Muscle of leg (tissue), 11 donors: Measurements from ENCODE around the gene PKM. TPM values are rescaled to one million over a fixed set of nuclear protein-coding genes. Genes with fewer than 3 reads are reported as not detected.

Experiments used
- DNase-seq: peaks from one replicate; pipeline ENCODE4 v3.0.0; 2013
- H3K27ac ChIP-seq: one replicate; pipeline ENCODE4 v1.5.1; 2013; ENCODE audit warnings: mild to moderate bottlenecking, low read length, control low read depth
- H3K27me3 ChIP-seq: one replicate; pipeline ENCODE4 v1.6.1; 2013; ENCODE audit warnings: low read length; ENCODE audit not compliant: control insufficient read depth, insufficient read depth
- H3K36me3 ChIP-seq: one replicate; pipeline ENCODE4 v1.6.1; 2013; ENCODE audit warnings: low read length; ENCODE audit not compliant: control insufficient read depth, insufficient read depth
- H3K4me1 ChIP-seq: one replicate; pipeline ENCODE4 v1.6.1; 2013; ENCODE audit warnings: low read length; ENCODE audit not compliant: control insufficient read depth, insufficient read depth
- H3K4me3 ChIP-seq: one replicate; pipeline ENCODE4 v1.5.1; 2013; ENCODE audit warnings: low read length, control low read depth
- H3K9me3 ChIP-seq: replicated peaks from 2 replicates; pipeline ENCODE4 v1.6.1; 2013; ENCODE audit warnings: low read depth, low read length; ENCODE audit not compliant: control insufficient read depth
- WGBS: methylation state at CpG from one replicate; pipeline ENCODE4 v1.1.5; 2013; ENCODE audit warnings: missing lambda C conversion rate; ENCODE audit not compliant: insufficient coverage; 5-methylcytosine and 5-hydroxymethylcytosine counted together
- polyA plus RNA-seq, 8 donors: library from polyadenylated mRNA; unstranded; fragments of 120-200 nt; gene quantifications; one replicate each; pipeline versions ENCODE4 v1.2.1 to v1.2.3, GENCODE V29; 2013; ENCODE audit warnings: inconsistent platforms in 1 of 8, low replicate concordance in 1 of 8; ENCODE audit not compliant: insufficient read length in 8 of 8, insufficient read depth in 1 of 8
- total RNA-seq: library from RNA; stranded (reverse); fragments of 120-200 nt; gene quantifications from one replicate; pipeline ENCODE4 v1.2.4, GENCODE V29; 2013

Gene PKM
- total and polyA plus RNA-seq, 9 donors: 727 to 984 (median 841) TPM

- H3K9me3 ChIP-seq: no peaks in the 10 kb centered on the region
- peaks cover 23% of the 10 kb centered on the region for H3K27me3 ChIP-seq
- H3K4me1 ChIP-seq: peaks cover 22% of the 10 kb centered on the region
- no peak overlapping the region for H3K4me3 ChIP-seq
- no peak for DNase-seq
- 75% methylated on average over 5 of the region's 5 CpGs for WGBS
- H3K27ac ChIP-seq: no peak overlapping the region
- no peaks in the 10 kb centered on the region for H3K36me3 ChIP-seq
These were observed 50.1 kb downstream of the PKM start for GRCh38 chr15:72180761-72181324.

- Histone ChIP-seq H3K4me1 (peaks cover 22% of the 10 kb centered on the region), H3K4me3 (no peak overlapping the region), H3K27ac (peak overlapping the region; percentile 22), H3K27me3 (peaks cover 23% of the 10 kb centered on the region), H3K36me3 (no peaks in the 10 kb centered on the region), H3K9me3 (no peaks in the 10 kb centered on the region)
- peak; percentile 73 for DNase-seq
- 46% methylated on average over 14 of the region's 16 CpGs for WGBS
These were observed 50.9 kb downstream of the PKM start for GRCh38 chr15:72179950-72180581.

GRCh38 chr15:72178976-72179585 lies 51.9 kb downstream of the PKM start:
- no peak for DNase-seq
- Histone ChIP-seq H3K27me3 (peaks cover 17% of the 10 kb centered on the region), H3K4me3 (no peak overlapping the region), H3K4me1 (peaks cover 16% of the 10 kb centered on the region), H3K9me3 (no peaks in the 10 kb centered on the region), H3K36me3 (no peaks in the 10 kb centered on the region), H3K27ac (no peak overlapping the region)
- 88% methylated on average over 7 of the region's 13 CpGs for WGBS

GRCh38 chr15:72176743-72177142 lies 54.2 kb downstream of the PKM start:
- DNase-seq: no peak
- H3K27ac ChIP-seq: no peak overlapping the region
- peaks cover 11% of the 10 kb centered on the region for H3K4me1 ChIP-seq
- H3K9me3 ChIP-seq: no peaks in the 10 kb centered on the region
- no peak overlapping the region for H3K4me3 ChIP-seq
- peaks cover 2% of the 10 kb centered on the region for H3K27me3 ChIP-seq
- no peaks in the 10 kb centered on the region for H3K36me3 ChIP-seq
- no CpG with 5 or more reads among the region's 3 CpGs for WGBS

GRCh38 chr15:72176159-72176558 lies 54.8 kb downstream of the PKM start:
- peaks cover 11% of the 10 kb centered on the region for H3K4me1 ChIP-seq
- H3K36me3 ChIP-seq: no peaks in the 10 kb centered on the region
- DNase-seq: no peak
- H3K9me3 ChIP-seq: no peaks in the 10 kb centered on the region
- peaks cover 2% of the 10 kb centered on the region for H3K27me3 ChIP-seq
- no peak overlapping the region for H3K4me3 ChIP-seq
- 56% methylated on average over 6 of the region's 6 CpGs for WGBS
- no peak overlapping the region for H3K27ac ChIP-seq

- WGBS: 75% methylated on average over 13 of the region's 15 CpGs
- no peak overlapping the region for H3K27ac ChIP-seq
These were observed 55.6 kb downstream of the PKM start for GRCh38 chr15:72175186-72176044.

GRCh38 chr15:72174551-72175165 lies 56.3 kb downstream of the PKM start:
- no peak overlapping the region for H3K27ac ChIP-seq
- peaks cover 2% of the 10 kb centered on the region for H3K4me1 ChIP-seq
- WGBS: 67% methylated on average over 5 of the region's 5 CpGs
- H3K27me3 ChIP-seq: peaks cover 2% of the 10 kb centered on the region
- no peak for DNase-seq
- H3K4me3 ChIP-seq: no peak overlapping the region
- H3K36me3 ChIP-seq: no peaks in the 10 kb centered on the region
- no peaks in the 10 kb centered on the region for H3K9me3 ChIP-seq

More at GRCh38 chr15:72175186-72176044, 55.6 kb downstream of the PKM start:
- peaks cover 9% of the 10 kb centered on the region for H3K4me1 ChIP-seq
- peaks cover 2% of the 10 kb centered on the region for H3K27me3 ChIP-seq
- H3K36me3 ChIP-seq: no peaks in the 10 kb centered on the region
- no peaks in the 10 kb centered on the region for H3K9me3 ChIP-seq
- H3K4me3 ChIP-seq: no peak overlapping the region
- no peak for DNase-seq

- Histone ChIP-seq H3K9me3 (no peaks in the 10 kb centered on the region), H3K4me3 (no peak overlapping the region), H3K4me1 (peaks cover 2% of the 10 kb centered on the region), H3K36me3 (no peaks in the 10 kb centered on the region), H3K27me3 (peaks cover 2% of the 10 kb centered on the region), H3K27ac (no peak overlapping the region)
- 86% methylated on average over 1 of the region's 12 CpGs for WGBS
- no peak for DNase-seq
These were observed 57.0 kb downstream of the PKM start for GRCh38 chr15:72173864-72174550.

- DNase-seq: no peak
- 100% methylated on average over 1 of the region's 6 CpGs for WGBS
These were observed 57.6 kb downstream of the PKM start for GRCh38 chr15:72173401-72173800.

More at GRCh38 chr15:72173401-72173800, 57.6 kb downstream of the PKM start:
- H3K27ac ChIP-seq: no peak overlapping the region
- H3K4me3 ChIP-seq: no peak overlapping the region
- H3K27me3 ChIP-seq: peaks cover 2% of the 10 kb centered on the region
- H3K4me1 ChIP-seq: peaks cover 8% of the 10 kb centered on the region
- no peaks in the 10 kb centered on the region for H3K36me3 ChIP-seq
- H3K9me3 ChIP-seq: no peaks in the 10 kb centered on the region
